Measurements from ENCODE around the gene PTPN22. TPM values are rescaled to one million over a fixed set of nuclear protein-coding genes. Genes with fewer than 3 reads are reported as not detected.
"Not testable (repeated sequence)": the region's sequence is repeated elsewhere in the genome, so short reads cannot be mapped to it uniquely, and the experiment has no call there.

PTPN22 gene
- total RNA-seq, 2 donors from 2014 or later: 3.7 to 5.9 TPM

DNA sequence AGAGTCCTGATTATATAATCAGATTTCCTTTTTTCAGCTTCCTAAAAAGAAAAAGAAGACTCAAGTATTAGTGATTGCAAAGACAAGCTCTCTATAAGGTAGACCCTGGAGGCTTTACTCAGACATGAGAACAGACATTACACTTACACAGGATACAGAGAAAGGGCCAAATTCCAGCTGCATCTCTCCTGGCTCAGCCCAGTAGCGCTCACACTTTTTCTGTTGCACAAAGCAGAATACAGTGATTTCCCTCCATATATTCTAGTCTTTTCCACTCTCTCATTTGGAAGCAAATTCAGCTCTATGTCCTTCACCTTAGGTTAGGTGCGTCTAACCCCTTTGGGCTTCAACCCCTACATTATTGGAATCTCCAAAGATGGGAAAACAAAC, 15.1 kb downstream of the PTPN22 start:
- intact Hi-C loops (cut with DNase I): no loop called here
- Histone ChIP-seq H3K27me3 (no peaks in the 10 kb centered on the region), H3K27ac (no peak overlapping the region)

DNA sequence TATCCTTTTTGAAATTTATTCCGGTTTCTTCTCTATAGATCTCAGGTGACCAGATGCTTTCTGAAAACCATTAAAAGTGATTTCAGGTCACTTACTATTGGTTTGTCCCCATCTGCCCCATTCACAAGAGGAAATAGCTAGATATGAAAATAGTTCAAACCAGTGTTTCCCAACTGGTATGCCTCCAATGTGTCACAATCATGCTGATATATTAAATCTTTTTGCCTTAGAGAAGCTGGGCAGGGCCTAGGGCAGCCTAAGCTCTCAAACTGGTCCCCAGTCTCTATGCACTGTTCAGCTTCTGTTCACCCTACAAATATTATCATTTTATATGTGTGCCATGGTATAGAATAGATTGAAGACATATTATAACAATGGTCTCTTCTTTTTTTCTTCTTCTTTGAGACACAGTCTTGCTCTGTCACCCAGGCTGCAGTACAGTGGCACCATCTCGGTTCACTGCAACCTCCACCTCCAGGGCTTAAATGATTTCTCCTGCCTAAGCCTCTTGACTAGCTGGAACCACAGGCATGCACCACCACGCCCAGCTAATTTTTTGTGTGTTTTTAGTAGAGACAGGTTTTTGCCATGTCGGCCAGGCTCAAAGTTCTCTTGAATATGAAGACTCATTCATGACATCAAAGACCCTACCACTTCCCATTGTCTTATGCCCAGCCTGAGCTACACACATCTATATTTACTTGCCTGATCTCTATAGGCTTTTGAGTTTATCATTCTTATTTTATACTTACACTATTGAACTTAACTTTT, 15.7 kb downstream of the PTPN22 start:
- Histone ChIP-seq H3K27me3 (no peaks in the 10 kb centered on the region), H3K9me3 (no peaks in the 10 kb centered on the region), H3K4me3 (no peak overlapping the region), H3K9ac (ENCODE audit: low read depth in 2 of 2, low read length in 2 of 2) (no peak overlapping the region), H3K4me1 (no peaks in the 10 kb centered on the region), H3K27ac (no peak overlapping the region), H3K36me3 (no peaks in the 10 kb centered on the region)
- TF ChIP-seq, protein P1, sequence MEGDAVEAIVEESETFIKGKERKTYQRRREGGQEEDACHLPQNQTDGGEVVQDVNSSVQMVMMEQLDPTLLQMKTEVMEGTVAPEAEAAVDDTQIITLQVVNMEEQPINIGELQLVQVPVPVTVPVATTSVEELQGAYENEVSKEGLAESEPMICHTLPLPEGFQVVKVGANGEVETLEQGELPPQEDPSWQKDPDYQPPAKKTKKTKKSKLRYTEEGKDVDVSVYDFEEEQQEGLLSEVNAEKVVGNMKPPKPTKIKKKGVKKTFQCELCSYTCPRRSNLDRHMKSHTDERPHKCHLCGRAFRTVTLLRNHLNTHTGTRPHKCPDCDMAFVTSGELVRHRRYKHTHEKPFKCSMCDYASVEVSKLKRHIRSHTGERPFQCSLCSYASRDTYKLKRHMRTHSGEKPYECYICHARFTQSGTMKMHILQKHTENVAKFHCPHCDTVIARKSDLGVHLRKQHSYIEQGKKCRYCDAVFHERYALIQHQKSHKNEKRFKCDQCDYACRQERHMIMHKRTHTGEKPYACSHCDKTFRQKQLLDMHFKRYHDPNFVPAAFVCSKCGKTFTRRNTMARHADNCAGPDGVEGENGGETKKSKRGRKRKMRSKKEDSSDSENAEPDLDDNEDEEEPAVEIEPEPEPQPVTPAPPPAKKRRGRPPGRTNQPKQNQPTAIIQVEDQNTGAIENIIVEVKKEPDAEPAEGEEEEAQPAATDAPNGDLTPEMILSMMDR (IDR thresholded peaks at IDR 0.05): no peak
- intact Hi-C loops (cut with DNase I): no loop called here
- DNase-seq: no peak

More for the DNA sequence above, 15.1 kb downstream of the PTPN22 start:
- H3K9ac ChIP-seq (ENCODE audit: low read depth in 2 of 2, low read length in 2 of 2): no peak overlapping the region
- no peak overlapping the region for H3K4me3 ChIP-seq
- H3K4me1 ChIP-seq: no peaks in the 10 kb centered on the region
- no peaks in the 10 kb centered on the region for H3K9me3 ChIP-seq
- H3K36me3 ChIP-seq: no peaks in the 10 kb centered on the region
- DNase-seq: no peak
- TF ChIP-seq, protein P1 (IDR thresholded peaks at IDR 0.05): no peak

DNA sequence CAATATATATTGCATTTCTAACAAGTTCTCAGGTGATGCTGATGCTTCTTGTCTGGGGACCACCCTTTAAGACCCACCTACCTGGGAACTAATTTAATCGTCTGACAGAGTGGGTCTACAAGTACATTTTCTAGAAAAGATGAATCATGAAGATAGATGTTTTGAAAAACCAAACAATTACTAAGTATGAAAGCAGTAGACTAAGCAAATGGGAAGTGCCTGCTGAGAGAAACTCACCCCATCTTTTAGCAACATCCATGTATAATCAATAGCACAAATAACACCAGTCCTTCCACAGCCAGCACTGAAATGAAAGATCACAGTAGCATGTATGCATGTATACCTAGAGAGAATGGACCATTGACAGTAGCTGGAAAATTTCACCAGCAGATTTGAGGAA, 17.3 kb downstream of the PTPN22 start:
- Histone ChIP-seq H3K4me3 (no peak overlapping the region), H3K4me1 (no peaks in the 10 kb centered on the region), H3K9ac (ENCODE audit: low read depth in 2 of 2, low read length in 2 of 2) (no peak overlapping the region), H3K27me3 (no peaks in the 10 kb centered on the region), H3K36me3 (no peaks in the 10 kb centered on the region), H3K9me3 (no peaks in the 10 kb centered on the region), H3K27ac (no peak overlapping the region)
- no peak for DNase-seq
- intact Hi-C loops (cut with DNase I): no loop called here
- TF ChIP-seq, protein P1 (IDR thresholded peaks at IDR 0.05): no peak

DNA sequence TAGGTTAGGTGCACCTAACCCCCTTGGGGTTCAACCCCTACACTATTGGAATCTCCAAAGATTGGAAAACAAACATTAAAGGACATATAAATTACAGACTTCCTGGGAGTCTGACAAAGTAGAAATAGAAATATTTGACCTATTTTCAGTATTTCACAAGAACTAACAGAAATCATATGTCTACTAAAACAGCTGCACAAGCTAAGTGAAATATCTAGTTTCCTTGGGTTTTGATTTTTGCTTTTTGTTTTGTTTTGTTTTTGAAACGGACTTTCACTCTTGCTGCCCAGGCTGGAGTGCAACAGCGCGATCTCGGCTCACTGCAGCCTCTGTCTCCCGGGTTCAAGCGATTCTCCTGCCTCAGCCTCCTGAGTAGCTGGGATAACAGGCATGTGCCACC, 18.8 kb downstream of the PTPN22 start:
- DNase-seq; H3K4me3 ChIP-seq; H3K27me3 ChIP-seq; H3K9ac ChIP-seq (ENCODE audit: low read depth in 2 of 2, low read length in 2 of 2); H3K27ac ChIP-seq; H3K36me3 ChIP-seq; H3K9me3 ChIP-seq; H3K4me1 ChIP-seq; intact Hi-C loops (cut with DNase I): not testable (repeated sequence)

DNA sequence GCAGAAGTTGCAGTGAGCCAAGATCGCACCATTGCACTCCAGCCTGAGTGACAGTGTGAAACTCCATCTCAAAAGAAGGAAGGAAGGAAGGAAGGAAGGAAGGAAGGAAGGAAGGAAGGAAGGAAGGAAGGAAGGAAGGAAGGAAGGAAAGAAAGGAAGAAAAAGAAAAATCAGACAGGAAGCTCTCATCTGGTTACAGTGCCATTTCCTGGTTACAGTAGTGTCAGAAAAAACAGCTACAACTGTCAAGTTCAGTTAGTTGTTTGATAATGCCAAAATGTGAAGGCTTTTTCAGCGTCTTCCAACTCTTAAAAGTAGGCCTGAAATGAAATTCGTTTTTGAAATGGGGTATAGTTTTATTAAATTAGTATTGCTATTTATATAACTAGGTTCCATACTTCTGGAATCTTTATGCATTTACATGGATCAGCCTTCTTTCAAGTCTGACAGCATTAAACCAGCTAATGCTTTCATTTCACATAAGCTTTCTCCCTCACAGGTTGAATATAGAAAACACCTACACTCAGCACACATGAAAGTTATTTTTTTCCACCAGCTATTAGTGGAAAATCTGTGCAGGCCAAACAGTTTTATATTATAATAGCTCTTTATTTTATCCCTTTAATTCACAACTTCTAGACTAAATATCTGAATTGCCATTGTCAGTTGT, 21.2 kb downstream of the PTPN22 start:
- H3K27me3 ChIP-seq: no peaks in the 10 kb centered on the region
- H3K36me3 ChIP-seq: no peaks in the 10 kb centered on the region
- TF ChIP-seq, protein P1 (IDR thresholded peaks at IDR 0.05): no peak
- no peak for DNase-seq
- H3K27ac ChIP-seq: no peak overlapping the region
- no peak overlapping the region for H3K4me3 ChIP-seq
- no peaks in the 10 kb centered on the region for H3K4me1 ChIP-seq
- H3K9ac ChIP-seq (ENCODE audit: low read depth in 2 of 2, low read length in 2 of 2): no peak overlapping the region
- no peaks in the 10 kb centered on the region for H3K9me3 ChIP-seq
- intact Hi-C loops (cut with DNase I): no loop called here

DNA sequence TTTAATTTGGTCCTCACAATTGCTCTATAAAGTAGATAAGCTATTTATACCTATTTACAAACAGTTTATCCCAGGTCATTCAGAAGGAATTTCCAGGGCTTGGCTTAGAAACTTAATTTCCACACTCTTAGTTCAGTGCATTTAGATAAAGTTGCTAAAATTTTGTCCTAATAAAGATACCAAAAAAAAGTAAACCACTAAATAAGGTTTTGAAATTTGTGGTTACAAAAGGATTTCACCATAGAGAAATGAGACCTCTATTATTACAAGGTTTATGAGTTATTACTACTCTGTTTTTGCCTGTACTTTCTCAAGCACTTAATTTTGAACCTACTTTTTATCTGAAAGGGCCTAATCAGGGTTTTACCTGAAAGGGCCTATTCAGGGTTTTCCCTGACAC, 22.4 kb downstream of the PTPN22 start:
- no peaks in the 10 kb centered on the region for H3K27me3 ChIP-seq
- intact Hi-C loops (cut with DNase I): no loop called here
- TF ChIP-seq, protein P1 (IDR thresholded peaks at IDR 0.05): no peak
- no peak overlapping the region for H3K27ac ChIP-seq
- H3K4me3 ChIP-seq: no peak overlapping the region
- H3K36me3 ChIP-seq: no peaks in the 10 kb centered on the region
- H3K9me3 ChIP-seq: no peaks in the 10 kb centered on the region
- no peaks in the 10 kb centered on the region for H3K4me1 ChIP-seq
- DNase-seq: no peak
- H3K9ac ChIP-seq (ENCODE audit: low read depth in 2 of 2, low read length in 2 of 2): no peak overlapping the region

Data from colonic mucosa (tissue), 4 donors.